ENCODE data around the gene MICAL2. TPM values are rescaled to one million over a fixed set of nuclear protein-coding genes. Genes with fewer than 3 reads are reported as not detected.

The MICAL2 gene
- total RNA-seq, 1 experiment from 2014 or later, result 247 TPM

DNA sequence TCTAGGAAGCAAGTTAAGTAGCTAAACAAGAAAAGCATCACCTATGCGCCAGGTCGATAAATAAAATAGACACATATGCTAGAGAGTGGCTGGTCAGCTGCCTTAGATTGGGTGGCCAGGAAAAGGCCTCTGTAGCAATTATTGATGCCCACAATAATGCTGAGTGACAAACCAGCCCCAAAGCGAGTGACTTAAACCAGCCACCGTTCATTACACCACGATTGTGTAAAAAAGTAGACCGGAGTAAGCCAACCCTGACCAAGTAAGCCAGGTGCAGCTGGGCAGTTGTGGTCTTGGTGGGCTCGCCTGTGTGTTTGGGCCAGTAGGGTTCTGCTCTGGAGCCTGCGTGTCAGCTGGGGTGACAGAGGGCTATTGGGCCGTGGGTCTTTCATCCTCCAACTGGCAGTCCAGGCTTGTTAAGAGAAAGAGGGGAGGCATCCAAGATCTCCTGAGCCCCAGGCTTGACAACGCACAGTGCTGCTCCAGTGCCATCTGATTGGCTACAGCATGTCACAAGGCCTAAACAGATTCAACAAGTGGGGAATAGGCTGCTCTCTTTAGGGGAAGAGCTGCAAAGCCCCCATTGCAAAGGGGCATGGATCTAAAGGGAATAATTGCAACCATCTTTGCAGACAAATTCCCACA, 166.6 kb downstream of the MICAL2 start:
- H3K27me3 Mint-ChIP-seq (ENCODE audit: insufficient read depth, unreplicated experiment), result no peaks in the 10 kb centered on the region
- H3K27ac Mint-ChIP-seq (ENCODE audit: unreplicated experiment), result no peak overlapping the region
- intact Hi-C loops (cut with micrococcal nuclease; ENCODE audit: unreplicated experiment), result no loop called here
- TF ChIP-seq, protein P1, sequence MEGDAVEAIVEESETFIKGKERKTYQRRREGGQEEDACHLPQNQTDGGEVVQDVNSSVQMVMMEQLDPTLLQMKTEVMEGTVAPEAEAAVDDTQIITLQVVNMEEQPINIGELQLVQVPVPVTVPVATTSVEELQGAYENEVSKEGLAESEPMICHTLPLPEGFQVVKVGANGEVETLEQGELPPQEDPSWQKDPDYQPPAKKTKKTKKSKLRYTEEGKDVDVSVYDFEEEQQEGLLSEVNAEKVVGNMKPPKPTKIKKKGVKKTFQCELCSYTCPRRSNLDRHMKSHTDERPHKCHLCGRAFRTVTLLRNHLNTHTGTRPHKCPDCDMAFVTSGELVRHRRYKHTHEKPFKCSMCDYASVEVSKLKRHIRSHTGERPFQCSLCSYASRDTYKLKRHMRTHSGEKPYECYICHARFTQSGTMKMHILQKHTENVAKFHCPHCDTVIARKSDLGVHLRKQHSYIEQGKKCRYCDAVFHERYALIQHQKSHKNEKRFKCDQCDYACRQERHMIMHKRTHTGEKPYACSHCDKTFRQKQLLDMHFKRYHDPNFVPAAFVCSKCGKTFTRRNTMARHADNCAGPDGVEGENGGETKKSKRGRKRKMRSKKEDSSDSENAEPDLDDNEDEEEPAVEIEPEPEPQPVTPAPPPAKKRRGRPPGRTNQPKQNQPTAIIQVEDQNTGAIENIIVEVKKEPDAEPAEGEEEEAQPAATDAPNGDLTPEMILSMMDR (IDR thresholded peaks at IDR 0.05; ENCODE audit: insufficient read depth in 1 of 2, low read depth in 1 of 2, low read length in 1 of 2, severe bottlenecking in 1 of 2, unreplicated experiment in 1 of 2), result no peak
- no peak for DNase-seq
- ChIA-PET CTCF (no interaction called here), POLR2A (no interaction called here)
- no peaks in the 10 kb centered on the region for H3K9me3 Mint-ChIP-seq (ENCODE audit: unreplicated experiment)
- no peak overlapping the region for H3K4me3 Mint-ChIP-seq (ENCODE audit: unreplicated experiment)
- peaks cover 46% of the 10 kb centered on the region for H3K4me1 Mint-ChIP-seq (ENCODE audit: low read depth, unreplicated experiment)
- no TSS peak for BruUV-seq (replicated peaks)
- H3K4me1 ChIP-seq, result peaks cover 43% of the 10 kb centered on the region
- H3K4me3 ChIP-seq (ENCODE audit: low read depth, low read length), result no peak overlapping the region
- H3K9me3 ChIP-seq, result no peaks in the 10 kb centered on the region
- H3K27me3 ChIP-seq (replicated peaks; ENCODE audit: control insufficient read depth, insufficient read depth, low read length), result no peaks in the 10 kb centered on the region
- H3K36me3 ChIP-seq (ENCODE audit: control insufficient read depth, insufficient read depth, low read length), result no peaks in the 10 kb centered on the region; the same call in 1 of the 2 replicates
- peaks cover 11% of the 10 kb centered on the region for H3K36me3 Mint-ChIP-seq (ENCODE audit: insufficient read depth, unreplicated experiment)

GRCh38 chr11:12278766-12279671, 168.6 kb downstream of the MICAL2 start:
- Mint-ChIP-seq H3K36me3 (ENCODE audit: insufficient read depth, unreplicated experiment) (peaks cover 11% of the 10 kb centered on the region), H3K4me1 (ENCODE audit: low read depth, unreplicated experiment) (peaks cover 31% of the 10 kb centered on the region), H3K4me3 (ENCODE audit: unreplicated experiment) (peak overlapping the region; percentile 2), H3K27me3 (ENCODE audit: insufficient read depth, unreplicated experiment) (no peaks in the 10 kb centered on the region), H3K27ac (ENCODE audit: unreplicated experiment) (peak overlapping the region; percentile 14), H3K9me3 (ENCODE audit: unreplicated experiment) (no peaks in the 10 kb centered on the region)
- H3K27me3 ChIP-seq (replicated peaks; ENCODE audit: control insufficient read depth, insufficient read depth, low read length), result no peaks in the 10 kb centered on the region
- TF ChIP-seq, protein P1 (IDR thresholded peaks at IDR 0.05; ENCODE audit: insufficient read depth in 1 of 2, low read depth in 1 of 2, low read length in 1 of 2, severe bottlenecking in 1 of 2, unreplicated experiment in 1 of 2), result no peak
- H3K9me3 ChIP-seq, result no peaks in the 10 kb centered on the region
- ChIA-PET POLR2A (no interaction called here), CTCF (interaction anchor here (1.0 to 1.5 kb wide), 2 partner anchors 46 to 235 kb away, joined by 3 to 4 read pairs; no protein-coding TSS in a partner anchor)
- no peak overlapping the region for H3K4me3 ChIP-seq (ENCODE audit: low read depth, low read length)
- peak in 1 of 2 experiments; percentile 53 for DNase-seq
- intact Hi-C loops (cut with micrococcal nuclease; ENCODE audit: unreplicated experiment), result no loop called here
- BruUV-seq (replicated peaks), result no TSS peak
- H3K36me3 ChIP-seq (ENCODE audit: control insufficient read depth, insufficient read depth, low read length), result no peaks in the 10 kb centered on the region; the same call in 1 of the 2 replicates
- peaks cover 30% of the 10 kb centered on the region for H3K4me1 ChIP-seq

- Histone ChIP-seq H3K4me1 (peaks cover 30% of the 10 kb centered on the region), H3K27me3 (replicated peaks; ENCODE audit: control insufficient read depth, insufficient read depth, low read length) (no peaks in the 10 kb centered on the region), H3K36me3 (ENCODE audit: control insufficient read depth, insufficient read depth, low read length) (no peaks in the 10 kb centered on the region), H3K9me3 (no peaks in the 10 kb centered on the region), H3K4me3 (ENCODE audit: low read depth, low read length) (no peak overlapping the region)
- no TSS peak for BruUV-seq (replicated peaks)
- Mint-ChIP-seq H3K4me1 (ENCODE audit: low read depth, unreplicated experiment) (peaks cover 31% of the 10 kb centered on the region), H3K36me3 (ENCODE audit: insufficient read depth, unreplicated experiment) (peaks cover 6% of the 10 kb centered on the region), H3K4me3 (ENCODE audit: unreplicated experiment) (no peak overlapping the region), H3K27me3 (ENCODE audit: insufficient read depth, unreplicated experiment) (no peaks in the 10 kb centered on the region), H3K27ac (ENCODE audit: unreplicated experiment) (no peak overlapping the region), H3K9me3 (ENCODE audit: unreplicated experiment) (no peaks in the 10 kb centered on the region)
- intact Hi-C loops (cut with micrococcal nuclease; ENCODE audit: unreplicated experiment), result loop anchor here (2.0 to 10.0 kb wide), 4 partner anchors 21 to 485 kb away; partner anchors contain the start of gene MICAL2
- ChIA-PET POLR2A (no interaction called here), CTCF (interaction anchor here (0.7 to 3.3 kb wide), 8 partner anchors 9 to 271 kb away, joined by 3 to 31 read pairs (median 4); no protein-coding TSS in a partner anchor)
- no peak for DNase-seq
- TF ChIP-seq, protein P1 (IDR thresholded peaks at IDR 0.05; ENCODE audit: insufficient read depth in 1 of 2, low read depth in 1 of 2, low read length in 1 of 2, severe bottlenecking in 1 of 2, unreplicated experiment in 1 of 2), result no peak
Measured at GRCh38 chr11:12279672-12280108, 169.3 kb downstream of the MICAL2 start.

All from Caco-2 (cell line).